ENCODE data around the gene ANO4.
"Not testable (repeated sequence)": the region's sequence is repeated elsewhere in the genome, so short reads cannot be mapped to it uniquely, and the experiment has no call there.

Gene ANO4

DNA sequence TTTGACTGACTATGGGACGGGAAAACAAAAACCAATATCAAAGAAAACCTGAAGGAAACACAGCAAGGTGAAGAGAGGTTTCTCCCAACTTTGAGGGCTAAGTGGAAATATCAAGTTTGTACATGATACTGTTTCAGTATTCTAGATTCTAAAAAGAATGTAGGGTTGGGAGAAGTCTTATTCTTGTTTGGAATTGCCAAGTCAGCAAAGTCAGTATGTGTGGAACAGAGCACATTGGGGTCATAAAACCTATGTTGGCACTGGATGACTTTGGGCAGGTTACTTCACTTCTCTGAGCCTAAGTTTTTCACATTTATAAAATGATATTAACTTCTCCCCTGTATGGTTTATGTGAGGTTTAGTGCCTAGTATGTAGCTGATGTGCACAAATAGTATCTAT, 182.2 kb downstream of the ANO4 start:
- no peak overlapping the region for H3K4me3 ChIP-seq (ENCODE audit: control insufficient read depth, low read depth, low read length)
- TF ChIP-seq CTCF (IDR thresholded peaks at IDR 0.05; ENCODE audit: control insufficient read depth, insufficient read depth, low read depth, low read length, missing control alignments), result no peak
- DNase-seq (ENCODE audit: low read depth), result no peak

DNA sequence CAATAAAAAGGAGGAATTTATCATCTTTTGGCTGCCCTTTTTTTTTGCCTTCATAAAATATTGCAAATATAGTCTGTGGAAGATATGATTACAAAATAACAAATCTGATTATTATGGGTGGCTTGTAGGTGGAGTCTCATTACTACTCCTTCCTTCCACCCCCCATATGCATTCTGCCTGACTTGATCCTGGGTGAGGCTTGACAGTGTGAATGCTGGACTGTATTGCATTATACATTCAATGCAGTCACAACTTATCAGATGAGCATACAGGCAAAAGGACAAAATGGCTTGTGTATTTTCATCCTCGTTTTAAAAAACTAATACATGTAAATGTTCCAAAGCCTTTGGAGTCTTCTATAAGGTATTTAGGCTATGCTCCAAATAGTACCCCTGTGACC, 186.3 kb downstream of the ANO4 start:
- TF ChIP-seq CTCF (IDR thresholded peaks at IDR 0.05; ENCODE audit: control insufficient read depth, insufficient read depth, low read depth, low read length, missing control alignments), result no peak
- no peak for DNase-seq (ENCODE audit: low read depth)
- no peak overlapping the region for H3K4me3 ChIP-seq (ENCODE audit: control insufficient read depth, low read depth, low read length)

- TF ChIP-seq CTCF (IDR thresholded peaks at IDR 0.05; ENCODE audit: control insufficient read depth, insufficient read depth, low read depth, low read length, missing control alignments), result no peak
Measured at GRCh38 chr12:100982511-100983183, 188.1 kb downstream of the ANO4 start.

GRCh38 chr12:100984796-100985195, 190.2 kb downstream of the ANO4 start:
- DNase-seq (ENCODE audit: low read depth), result no peak
- TF ChIP-seq CTCF (IDR thresholded peaks at IDR 0.05; ENCODE audit: control insufficient read depth, insufficient read depth, low read depth, low read length, missing control alignments), result no peak
- H3K4me3 ChIP-seq (ENCODE audit: control insufficient read depth, low read depth, low read length), result no peak overlapping the region

More at GRCh38 chr12:100982511-100983183, 188.1 kb downstream of the ANO4 start:
- DNase-seq (ENCODE audit: low read depth), result no peak
- H3K4me3 ChIP-seq (ENCODE audit: control insufficient read depth, low read depth, low read length), result no peak overlapping the region

GRCh38 chr12:100986595-100987547, 192.3 kb downstream of the ANO4 start:
- no peak overlapping the region for H3K4me3 ChIP-seq (ENCODE audit: control insufficient read depth, low read depth, low read length)
- DNase-seq (ENCODE audit: low read depth), result peak; percentile 87
- peak; percentile 9 for TF ChIP-seq CTCF (IDR thresholded peaks at IDR 0.05; ENCODE audit: control insufficient read depth, insufficient read depth, low read depth, low read length, missing control alignments)

GRCh38 chr12:100987552-100988521, 193.3 kb downstream of the ANO4 start:
- peak; percentile 72 for TF ChIP-seq CTCF (IDR thresholded peaks at IDR 0.05; ENCODE audit: control insufficient read depth, insufficient read depth, low read depth, low read length, missing control alignments)
- H3K4me3 ChIP-seq (ENCODE audit: control insufficient read depth, low read depth, low read length), result no peak overlapping the region
- no peak for DNase-seq (ENCODE audit: low read depth)

- H3K4me3 ChIP-seq (ENCODE audit: control insufficient read depth, low read depth, low read length); DNase-seq (ENCODE audit: low read depth): not testable (repeated sequence)
Measured at GRCh38 chr12:100989509-100989908, 194.9 kb downstream of the ANO4 start.
